Measurements from ENCODE around the gene THOC6.

- TF ChIP-seq, protein P1, sequence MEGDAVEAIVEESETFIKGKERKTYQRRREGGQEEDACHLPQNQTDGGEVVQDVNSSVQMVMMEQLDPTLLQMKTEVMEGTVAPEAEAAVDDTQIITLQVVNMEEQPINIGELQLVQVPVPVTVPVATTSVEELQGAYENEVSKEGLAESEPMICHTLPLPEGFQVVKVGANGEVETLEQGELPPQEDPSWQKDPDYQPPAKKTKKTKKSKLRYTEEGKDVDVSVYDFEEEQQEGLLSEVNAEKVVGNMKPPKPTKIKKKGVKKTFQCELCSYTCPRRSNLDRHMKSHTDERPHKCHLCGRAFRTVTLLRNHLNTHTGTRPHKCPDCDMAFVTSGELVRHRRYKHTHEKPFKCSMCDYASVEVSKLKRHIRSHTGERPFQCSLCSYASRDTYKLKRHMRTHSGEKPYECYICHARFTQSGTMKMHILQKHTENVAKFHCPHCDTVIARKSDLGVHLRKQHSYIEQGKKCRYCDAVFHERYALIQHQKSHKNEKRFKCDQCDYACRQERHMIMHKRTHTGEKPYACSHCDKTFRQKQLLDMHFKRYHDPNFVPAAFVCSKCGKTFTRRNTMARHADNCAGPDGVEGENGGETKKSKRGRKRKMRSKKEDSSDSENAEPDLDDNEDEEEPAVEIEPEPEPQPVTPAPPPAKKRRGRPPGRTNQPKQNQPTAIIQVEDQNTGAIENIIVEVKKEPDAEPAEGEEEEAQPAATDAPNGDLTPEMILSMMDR (IDR thresholded peaks at IDR 0.05), result peak; percentile 46 to 78 (median 58)
- TF ChIP-seq POLR2A (IDR thresholded peaks at IDR 0.05), result peak; percentile 81
Observed at GRCh38 chr16:3003582-3004270, 20.1 kb upstream of the THOC6 start.
